Astrocyte (in vitro differentiated cells and primary cell): Measurements from ENCODE around the gene SLC66A2.

ENCODE experiments used
- CTCF ChIP-seq: IDR thresholded peaks from 2 replicates; pipeline ENCODE4 v1.5.1; 2011; ENCODE audit warnings: low read depth, mild to moderate bottlenecking, inconsistent platforms, low read length, moderate library complexity; ENCODE audit not compliant: insufficient read depth
- EZH2 ChIP-seq: IDR thresholded peaks from 2 replicates; pipeline ENCODE4 v1.6.1; 2012; ENCODE audit warnings: mild to moderate bottlenecking, low read length, inconsistent platforms; ENCODE audit not compliant: insufficient read depth

GRCh38 chr18:79875531-79875919, 75.9 kb downstream of the SLC66A2 start:
- TF ChIP-seq EZH2 = no peak
- no peak for TF ChIP-seq CTCF
